Endodermal cell (in vitro differentiated cells): ENCODE results near the gene SLC25A38. TPM values are rescaled to one million over a fixed set of nuclear protein-coding genes. Genes with fewer than 3 reads are reported as not detected.

Experiments used
- DNase-seq: peaks from one replicate; pipeline ENCODE4 v3.0.0-alpha.2; 2017
- H3K27ac ChIP-seq: 2 replicates; pipeline ENCODE4 v1.5.1; 2013; ENCODE audit warnings: mild to moderate bottlenecking, low read depth, low read length, moderate library complexity
- H3K27me3 ChIP-seq: 2 replicates; pipeline ENCODE4 v1.6.1; 2013; ENCODE audit warnings: mild to moderate bottlenecking, low read length, moderate library complexity; ENCODE audit not compliant: insufficient read depth, control insufficient read depth, poor library complexity, severe bottlenecking
- H3K36me3 ChIP-seq: 2 replicates; pipeline ENCODE4 v1.7.0; 2013; ENCODE audit warnings: mild to moderate bottlenecking, low read length, moderate library complexity; ENCODE audit not compliant: control insufficient read depth, insufficient read depth
- H3K4me1 ChIP-seq: one replicate; pipeline ENCODE4 v1.7.0; 2013; ENCODE audit warnings: low read length; ENCODE audit not compliant: control insufficient read depth, insufficient read depth
- H3K4me3 ChIP-seq: 2 replicates; pipeline ENCODE4 v1.5.1; 2013; ENCODE audit warnings: mild to moderate bottlenecking, low read length, moderate library complexity
- H3K9ac ChIP-seq: 2 replicates; pipeline ENCODE4 v1.6.1; 2013; ENCODE audit warnings: mild to moderate bottlenecking, low read length, moderate library complexity; ENCODE audit not compliant: poor library complexity, severe bottlenecking; ENCODE audit errors: extremely low read depth
- H3K9me3 ChIP-seq: 2 replicates; pipeline ENCODE4 v1.6.1; 2013; ENCODE audit warnings: mild to moderate bottlenecking, low read length, moderate library complexity; ENCODE audit not compliant: control insufficient read depth
- H3K27ac Mint-ChIP-seq: 2 replicates; pipeline ENCODE4 v1.8.0; 2020; ENCODE audit warnings: mixed read lengths
- H3K27me3 Mint-ChIP-seq: 2 replicates; pipeline ENCODE4 v1.8.0; 2021; ENCODE audit warnings: mild to moderate bottlenecking, mixed read lengths; ENCODE audit not compliant: insufficient read depth
- H3K36me3 Mint-ChIP-seq: 2 replicates; pipeline ENCODE4 v1.8.0; 2020; ENCODE audit warnings: low read depth, mixed read lengths
- H3K4me1 Mint-ChIP-seq: 2 replicates; pipeline ENCODE4 v1.8.0; 2020; ENCODE audit warnings: mixed read lengths
- H3K4me3 Mint-ChIP-seq: 2 replicates; pipeline ENCODE4 v1.8.0; 2020; ENCODE audit warnings: mild to moderate bottlenecking, moderate library complexity, mixed read lengths
- H3K9me3 Mint-ChIP-seq: 2 replicates; pipeline ENCODE4 v1.8.0; 2020; ENCODE audit warnings: mild to moderate bottlenecking, mixed read lengths
- CTCF ChIP-seq: fragments of 200-600 bp; sonication (generic); conservative IDR thresholded peaks from 2 replicates; pipeline ENCODE4 v1.5.0; 2021; ENCODE audit warnings: antibody characterized with exemption, mild to moderate bottlenecking
- WGBS, 2 experiments: methylation state at CpG; one replicate each; pipeline versions ENCODE4 v1.1.5 to v1.1.7; 2013; ENCODE audit warnings: missing lambda C conversion rate in 2 of 2, mixed read lengths in 1 of 2; ENCODE audit not compliant: insufficient coverage in 1 of 2, insufficient read length in 1 of 2; 5-methylcytosine and 5-hydroxymethylcytosine counted together
- total RNA-seq, 2 donors: library from RNA; stranded (reverse); fragmentation: NEBNext Ultra II Directional in 1 of 2; extraction: Animal tissue kit (Norgen Biotek cat#: 25700) in 1 of 2; gene quantifications; 2 replicates in 1 of 2; 3 replicates in 1 of 2; pipeline ENCODE4 v1.2.1, GENCODE V29; 2021

SLC25A38 gene
- total RNA-seq, 2 donors from 2014 or later, result 33.4 to 37.7 TPM

- Histone ChIP-seq H3K9me3 (no peaks in the 10 kb centered on the region), H3K36me3 (no peaks in the 10 kb centered on the region), H3K4me3 (no peak overlapping the region), H3K27me3 (no peaks in the 10 kb centered on the region), H3K9ac (no peak overlapping the region), H3K27ac (no peak overlapping the region), H3K4me1 (no peaks in the 10 kb centered on the region)
- H3K36me3 Mint-ChIP-seq, result no peaks in the 10 kb centered on the region
- 17 to 18% methylated on average over 2 to 3 of the region's 4 CpGs for WGBS, 2 experiments
- H3K4me3 Mint-ChIP-seq, result no peak overlapping the region
- no peak overlapping the region for H3K27ac Mint-ChIP-seq
- peak; percentile 89 for TF ChIP-seq CTCF
- no peaks in the 10 kb centered on the region for H3K27me3 Mint-ChIP-seq
- peak; percentile 91 for DNase-seq
- H3K4me1 Mint-ChIP-seq, result peaks cover 15% of the 10 kb centered on the region
- peaks cover 5% of the 10 kb centered on the region for H3K9me3 Mint-ChIP-seq
Measured at GRCh38 chr3:39378088-39378487, 5.1 kb upstream of the SLC25A38 start.

- Histone ChIP-seq H3K36me3 (no peaks in the 10 kb centered on the region), H3K27ac (no peak overlapping the region), H3K9ac (no peak overlapping the region), H3K4me1 (no peaks in the 10 kb centered on the region), H3K4me3 (no peak overlapping the region), H3K27me3 (no peaks in the 10 kb centered on the region), H3K9me3 (no peaks in the 10 kb centered on the region)
- Mint-ChIP-seq H3K27ac (no peak overlapping the region), H3K9me3 (no peaks in the 10 kb centered on the region), H3K27me3 (peaks cover 1% of the 10 kb centered on the region), H3K36me3 (no peaks in the 10 kb centered on the region), H3K4me1 (peaks cover 15% of the 10 kb centered on the region), H3K4me3 (no peak overlapping the region)
- TF ChIP-seq CTCF, result no peak
- WGBS, 2 experiments, result 87 to 94% methylated on average over 7 to 10 of the region's 10 CpGs
- DNase-seq, result no peak
Measured at GRCh38 chr3:39378957-39379777, 4.0 kb upstream of the SLC25A38 start.

- H3K36me3 Mint-ChIP-seq, result no peaks in the 10 kb centered on the region
Measured at GRCh38 chr3:39379778-39380155, 3.4 kb upstream of the SLC25A38 start.

More at GRCh38 chr3:39379778-39380155, 3.4 kb upstream of the SLC25A38 start:
- Histone ChIP-seq H3K4me1 (no peaks in the 10 kb centered on the region), H3K9me3 (no peaks in the 10 kb centered on the region), H3K4me3 (no peak overlapping the region), H3K27me3 (no peaks in the 10 kb centered on the region), H3K27ac (no peak overlapping the region), H3K36me3 (no peaks in the 10 kb centered on the region), H3K9ac (no peak overlapping the region)
- Mint-ChIP-seq H3K4me1 (peaks cover 20% of the 10 kb centered on the region), H3K27ac (no peak overlapping the region), H3K27me3 (peaks cover 1% of the 10 kb centered on the region), H3K4me3 (no peak overlapping the region), H3K9me3 (no peaks in the 10 kb centered on the region)
- no peak for DNase-seq
- no peak for TF ChIP-seq CTCF
- 88 to 94% methylated on average over 2 to 5 of the region's 5 CpGs for WGBS, 2 experiments
